ENCODE data around the gene ERBB4.

The ERBB4 gene

GRCh38 chr2:211405036-211405435, 1133.6 kb downstream of the ERBB4 start:
- no peak for DNase-seq (ENCODE audit: low spot score)
- H3K4me1 Mint-ChIP-seq (ENCODE audit: low read depth) = no peaks in the 10 kb centered on the region
- H3K36me3 Mint-ChIP-seq (ENCODE audit: low read depth) = no peaks in the 10 kb centered on the region
- no peaks in the 10 kb centered on the region for H3K27me3 Mint-ChIP-seq (ENCODE audit: low read depth)
- no peak overlapping the region for H3K27ac Mint-ChIP-seq
- H3K4me3 Mint-ChIP-seq = no peak overlapping the region
- no peaks in the 10 kb centered on the region for H3K9me3 Mint-ChIP-seq

DNA sequence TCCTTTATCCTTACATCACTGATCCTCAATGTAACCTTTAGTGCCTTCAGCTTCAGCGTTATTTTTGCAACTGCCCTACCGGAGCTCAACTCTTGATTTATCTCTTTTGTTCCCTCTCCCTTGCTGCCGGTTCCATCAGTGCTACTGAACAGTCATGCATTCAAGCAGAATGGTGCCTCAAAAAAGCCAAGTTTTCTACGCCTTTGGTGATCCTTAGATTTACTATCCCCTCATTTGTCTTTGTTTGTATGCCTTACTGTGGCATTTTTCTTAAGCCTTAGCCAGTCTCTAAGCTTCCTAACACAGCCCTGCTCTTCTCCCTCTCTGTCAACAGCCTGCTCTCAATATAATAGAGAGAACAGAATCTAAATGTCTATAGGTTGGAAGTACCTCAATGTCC, 1134.5 kb downstream of the ERBB4 start:
- Mint-ChIP-seq H3K27ac (no peak overlapping the region), H3K4me1 (ENCODE audit: low read depth) (no peaks in the 10 kb centered on the region), H3K4me3 (no peak overlapping the region), H3K36me3 (ENCODE audit: low read depth) (no peaks in the 10 kb centered on the region), H3K9me3 (no peaks in the 10 kb centered on the region), H3K27me3 (ENCODE audit: low read depth) (no peaks in the 10 kb centered on the region)
- DNase-seq (ENCODE audit: low spot score) = no peak

DNA sequence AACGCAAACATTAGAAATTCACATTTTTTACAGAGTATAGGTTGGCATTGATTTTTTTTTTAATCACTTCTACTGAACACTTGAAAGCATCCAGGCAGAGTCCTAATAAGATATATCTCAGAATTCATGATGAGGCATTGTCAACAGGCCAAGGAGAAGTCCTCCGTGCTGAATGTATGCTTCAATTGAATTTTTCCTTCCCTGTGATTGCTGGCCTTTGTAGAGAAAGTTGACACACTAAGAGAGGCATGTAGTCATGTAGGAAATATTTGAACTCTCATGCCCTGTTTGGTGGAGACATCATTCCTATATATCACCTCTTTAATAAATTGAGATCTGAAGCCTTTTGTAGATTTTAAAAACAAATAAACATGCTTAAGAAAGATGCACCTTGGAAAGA, 1137.3 kb downstream of the ERBB4 start:
- H3K27me3 Mint-ChIP-seq (ENCODE audit: low read depth) = no peaks in the 10 kb centered on the region
- H3K27ac Mint-ChIP-seq = no peak overlapping the region
- no peak overlapping the region for H3K4me3 Mint-ChIP-seq
- no peaks in the 10 kb centered on the region for H3K4me1 Mint-ChIP-seq (ENCODE audit: low read depth)
- H3K9me3 Mint-ChIP-seq = no peaks in the 10 kb centered on the region
- no peaks in the 10 kb centered on the region for H3K36me3 Mint-ChIP-seq (ENCODE audit: low read depth)
- DNase-seq (ENCODE audit: low spot score) = no peak

GRCh38 chr2:211397764-211398163, 1140.8 kb downstream of the ERBB4 start:
- Mint-ChIP-seq H3K9me3 (no peaks in the 10 kb centered on the region), H3K27me3 (ENCODE audit: low read depth) (no peaks in the 10 kb centered on the region), H3K36me3 (ENCODE audit: low read depth) (no peaks in the 10 kb centered on the region), H3K4me3 (no peak overlapping the region), H3K4me1 (ENCODE audit: low read depth) (no peaks in the 10 kb centered on the region), H3K27ac (no peak overlapping the region)
- DNase-seq (ENCODE audit: low spot score) = no peak

GRCh38 chr2:211396815-211397214, 1141.8 kb downstream of the ERBB4 start:
- no peaks in the 10 kb centered on the region for H3K36me3 Mint-ChIP-seq (ENCODE audit: low read depth)
- no peaks in the 10 kb centered on the region for H3K4me1 Mint-ChIP-seq (ENCODE audit: low read depth)

DNA sequence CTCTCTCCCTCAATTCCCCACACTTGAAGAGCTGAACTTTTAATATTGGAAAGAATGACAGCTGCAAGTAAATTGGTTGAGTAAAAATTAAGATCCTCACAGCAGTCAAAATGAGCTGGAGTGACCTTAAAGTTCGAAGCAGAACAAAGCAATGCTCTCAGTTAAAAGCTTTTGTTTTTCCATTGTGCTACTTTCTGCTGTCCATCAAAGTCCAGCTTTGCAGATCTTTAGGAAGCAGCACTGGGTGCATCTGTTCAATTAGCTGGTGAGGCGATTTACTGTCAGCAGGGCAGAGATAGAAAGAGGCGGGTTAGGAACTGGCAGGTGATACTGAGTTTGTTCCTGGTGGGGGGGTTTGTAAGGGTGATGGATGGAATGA, 1147.4 kb downstream of the ERBB4 start:
- H3K4me3 Mint-ChIP-seq = no peak overlapping the region
- no peak overlapping the region for H3K27ac Mint-ChIP-seq
- no peak for DNase-seq (ENCODE audit: low spot score)
- no peaks in the 10 kb centered on the region for H3K36me3 Mint-ChIP-seq (ENCODE audit: low read depth)
- H3K4me1 Mint-ChIP-seq (ENCODE audit: low read depth) = no peaks in the 10 kb centered on the region
- H3K27me3 Mint-ChIP-seq (ENCODE audit: low read depth) = no peaks in the 10 kb centered on the region
- no peaks in the 10 kb centered on the region for H3K9me3 Mint-ChIP-seq

More at GRCh38 chr2:211396815-211397214, 1141.8 kb downstream of the ERBB4 start:
- no peaks in the 10 kb centered on the region for H3K27me3 Mint-ChIP-seq (ENCODE audit: low read depth)
- DNase-seq (ENCODE audit: low spot score) = no peak
- no peak overlapping the region for H3K27ac Mint-ChIP-seq
- no peak overlapping the region for H3K4me3 Mint-ChIP-seq
- no peaks in the 10 kb centered on the region for H3K9me3 Mint-ChIP-seq

GRCh38 chr2:211390536-211391188, 1147.9 kb downstream of the ERBB4 start:
- no peak for DNase-seq (ENCODE audit: low spot score)
- Mint-ChIP-seq H3K27ac (no peak overlapping the region), H3K36me3 (ENCODE audit: low read depth) (no peaks in the 10 kb centered on the region), H3K27me3 (ENCODE audit: low read depth) (no peaks in the 10 kb centered on the region), H3K4me3 (no peak overlapping the region), H3K9me3 (no peaks in the 10 kb centered on the region), H3K4me1 (ENCODE audit: low read depth) (no peaks in the 10 kb centered on the region)

DNA sequence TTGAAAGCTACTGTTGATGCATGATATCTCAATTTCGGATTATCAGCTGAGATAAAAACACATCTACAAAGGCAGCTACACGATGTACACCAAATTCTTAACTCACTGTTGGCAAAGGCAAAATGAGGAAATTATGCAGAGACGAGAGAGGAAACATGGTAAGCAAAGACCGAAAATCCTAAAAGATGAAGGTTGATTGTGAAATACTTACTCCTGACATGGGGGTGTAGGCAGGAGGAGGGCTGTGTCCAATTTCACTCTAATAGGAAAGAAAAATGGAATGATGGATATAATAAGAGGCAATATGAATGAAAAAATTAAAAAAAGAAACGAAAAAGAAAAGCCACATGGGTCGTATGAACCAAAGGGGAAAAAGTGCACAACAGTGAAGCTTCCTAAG, 1150.9 kb downstream of the ERBB4 start:
- no peaks in the 10 kb centered on the region for H3K4me1 Mint-ChIP-seq (ENCODE audit: low read depth)
- H3K9me3 Mint-ChIP-seq = no peaks in the 10 kb centered on the region
- no peak overlapping the region for H3K4me3 Mint-ChIP-seq
- H3K27ac Mint-ChIP-seq = no peak overlapping the region
- DNase-seq (ENCODE audit: low spot score) = no peak
- H3K36me3 Mint-ChIP-seq (ENCODE audit: low read depth) = no peaks in the 10 kb centered on the region
- H3K27me3 Mint-ChIP-seq (ENCODE audit: low read depth) = no peaks in the 10 kb centered on the region

GRCh38 chr2:211380041-211380440, 1158.6 kb downstream of the ERBB4 start:
- H3K4me3 Mint-ChIP-seq = no peak overlapping the region
- H3K27ac Mint-ChIP-seq = no peak overlapping the region
- H3K9me3 Mint-ChIP-seq = no peaks in the 10 kb centered on the region
- H3K36me3 Mint-ChIP-seq (ENCODE audit: low read depth) = no peaks in the 10 kb centered on the region
- H3K4me1 Mint-ChIP-seq (ENCODE audit: low read depth) = no peaks in the 10 kb centered on the region
- no peak for DNase-seq (ENCODE audit: low spot score)
- no peaks in the 10 kb centered on the region for H3K27me3 Mint-ChIP-seq (ENCODE audit: low read depth)

- Mint-ChIP-seq H3K9me3 (no peaks in the 10 kb centered on the region), H3K27ac (no peak overlapping the region), H3K27me3 (ENCODE audit: low read depth) (no peaks in the 10 kb centered on the region), H3K36me3 (ENCODE audit: low read depth) (no peaks in the 10 kb centered on the region), H3K4me1 (ENCODE audit: low read depth) (no peaks in the 10 kb centered on the region), H3K4me3 (no peak overlapping the region)
- DNase-seq (ENCODE audit: low spot score) = no peak
These were observed 1162.2 kb downstream of the ERBB4 start for GRCh38 chr2:211376410-211376809.

DNA sequence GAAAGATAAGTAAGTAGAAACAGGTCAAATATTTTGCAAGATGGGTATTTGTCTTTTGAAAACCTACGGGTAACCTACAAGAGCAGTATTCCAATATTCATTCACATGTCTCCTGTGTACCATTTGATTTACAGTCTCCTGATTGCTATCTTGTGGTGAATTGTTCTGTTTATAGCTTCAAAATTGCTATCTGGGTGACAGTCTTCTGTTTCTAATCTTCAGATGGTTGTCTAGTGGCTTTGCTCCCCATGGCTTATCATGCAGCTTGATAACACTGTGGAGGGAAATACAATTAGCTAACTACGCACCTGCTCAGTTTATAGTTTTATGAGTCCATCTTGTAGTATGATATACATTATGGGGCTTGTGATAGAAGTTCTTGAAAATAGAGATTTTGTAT, 1165.4 kb downstream of the ERBB4 start:
- no peaks in the 10 kb centered on the region for H3K4me1 Mint-ChIP-seq (ENCODE audit: low read depth)
- H3K27me3 Mint-ChIP-seq (ENCODE audit: low read depth) = no peaks in the 10 kb centered on the region
- no peak overlapping the region for H3K27ac Mint-ChIP-seq
- H3K9me3 Mint-ChIP-seq = no peaks in the 10 kb centered on the region
- DNase-seq (ENCODE audit: low spot score) = no peak
- no peaks in the 10 kb centered on the region for H3K36me3 Mint-ChIP-seq (ENCODE audit: low read depth)
- H3K4me3 Mint-ChIP-seq = no peak overlapping the region

DNA sequence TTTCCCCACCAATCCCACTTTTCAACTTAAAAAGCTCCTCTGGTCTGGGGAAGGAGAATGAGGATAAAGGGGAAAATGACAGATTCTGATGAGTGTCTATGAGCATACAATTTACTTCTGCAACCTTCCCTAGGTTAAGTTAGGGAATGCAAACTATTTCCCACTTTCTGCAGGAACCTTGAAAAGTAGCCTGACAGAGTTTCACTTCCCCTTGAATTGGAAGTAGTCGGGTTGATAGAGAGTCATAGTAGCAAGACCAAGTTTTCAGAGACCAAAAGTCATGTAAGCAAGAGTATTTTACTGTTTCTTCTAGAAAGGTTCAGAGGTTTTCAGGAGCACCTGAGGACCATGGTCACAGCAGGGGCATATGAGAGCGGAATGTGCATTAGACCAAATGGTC, 1167.1 kb downstream of the ERBB4 start:
- H3K4me1 Mint-ChIP-seq (ENCODE audit: low read depth) = no peaks in the 10 kb centered on the region
- no peaks in the 10 kb centered on the region for H3K9me3 Mint-ChIP-seq
- no peaks in the 10 kb centered on the region for H3K27me3 Mint-ChIP-seq (ENCODE audit: low read depth)
- H3K36me3 Mint-ChIP-seq (ENCODE audit: low read depth) = no peaks in the 10 kb centered on the region
- H3K27ac Mint-ChIP-seq = no peak overlapping the region
- DNase-seq (ENCODE audit: low spot score) = no peak
- H3K4me3 Mint-ChIP-seq = no peak overlapping the region

DNA sequence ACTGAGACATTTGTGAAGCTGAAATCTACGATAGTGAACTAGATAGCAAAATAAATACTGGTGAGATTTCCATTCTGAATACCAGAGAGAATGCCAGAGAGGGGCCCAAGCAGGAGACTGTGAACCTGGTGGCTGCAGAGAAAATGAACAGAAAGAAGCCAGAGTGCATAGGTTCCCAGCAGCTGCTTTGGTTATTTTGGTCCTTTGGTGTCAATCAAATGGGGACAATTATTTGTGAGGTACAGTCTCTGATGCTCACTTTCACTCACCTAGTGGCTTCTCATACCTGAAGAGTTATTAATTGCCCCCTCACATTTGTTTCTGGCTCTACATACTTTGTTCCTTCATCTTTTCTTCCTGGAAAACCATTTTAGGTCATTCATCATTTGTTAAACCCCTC, 1170.1 kb downstream of the ERBB4 start:
- no peak for DNase-seq (ENCODE audit: low spot score)
- no peak overlapping the region for H3K4me3 Mint-ChIP-seq
- no peaks in the 10 kb centered on the region for H3K4me1 Mint-ChIP-seq (ENCODE audit: low read depth)
- H3K9me3 Mint-ChIP-seq = no peaks in the 10 kb centered on the region
- no peaks in the 10 kb centered on the region for H3K27me3 Mint-ChIP-seq (ENCODE audit: low read depth)
- no peaks in the 10 kb centered on the region for H3K36me3 Mint-ChIP-seq (ENCODE audit: low read depth)
- H3K27ac Mint-ChIP-seq = no peak overlapping the region

DNA sequence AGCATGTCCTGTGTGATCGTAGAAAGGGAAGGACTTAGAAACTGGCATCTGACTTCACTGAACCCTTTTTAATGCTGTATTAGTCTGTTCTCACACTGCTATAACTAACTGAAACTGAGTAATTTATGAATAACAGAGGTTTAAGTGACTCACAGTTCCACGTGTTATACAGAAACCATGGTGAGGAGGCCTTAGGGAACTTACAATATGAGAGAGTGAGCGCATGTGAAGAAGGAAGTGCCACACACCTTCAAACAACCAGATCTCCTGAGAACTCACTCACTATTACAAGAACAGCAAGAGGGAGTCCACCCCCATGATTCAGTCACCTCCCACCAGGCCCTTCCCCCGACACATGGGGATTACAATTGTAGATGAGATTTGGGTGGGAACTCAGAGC, 1170.9 kb downstream of the ERBB4 start:
- no peaks in the 10 kb centered on the region for H3K36me3 Mint-ChIP-seq (ENCODE audit: low read depth)
- no peaks in the 10 kb centered on the region for H3K27me3 Mint-ChIP-seq (ENCODE audit: low read depth)
- no peak overlapping the region for H3K4me3 Mint-ChIP-seq
- no peaks in the 10 kb centered on the region for H3K4me1 Mint-ChIP-seq (ENCODE audit: low read depth)
- no peak for DNase-seq (ENCODE audit: low spot score)
- H3K27ac Mint-ChIP-seq = no peak overlapping the region
- H3K9me3 Mint-ChIP-seq = no peaks in the 10 kb centered on the region

DNA sequence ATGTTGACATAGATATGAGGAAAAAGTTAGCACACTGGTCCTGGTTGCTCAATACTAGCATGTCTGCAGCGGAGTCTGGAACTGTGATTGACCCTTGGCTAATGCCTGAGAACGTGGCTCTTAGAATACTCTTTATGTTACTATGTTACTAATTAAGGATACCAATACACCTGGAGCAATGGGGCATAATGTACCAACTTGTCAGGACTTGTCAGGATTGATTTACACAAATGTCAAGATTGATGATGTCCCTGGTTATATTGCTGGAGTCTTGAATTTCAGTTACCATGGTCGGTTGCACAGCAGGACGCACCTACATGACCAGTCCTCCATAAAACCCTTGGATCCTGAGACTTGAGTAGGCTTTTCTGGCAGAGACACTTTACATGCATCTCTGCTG, 1171.3 kb downstream of the ERBB4 start:
- Mint-ChIP-seq H3K9me3 (no peaks in the 10 kb centered on the region), H3K4me1 (ENCODE audit: low read depth) (no peaks in the 10 kb centered on the region), H3K36me3 (ENCODE audit: low read depth) (no peaks in the 10 kb centered on the region), H3K27ac (no peak overlapping the region), H3K27me3 (ENCODE audit: low read depth) (no peaks in the 10 kb centered on the region), H3K4me3 (no peak overlapping the region)
- no peak for DNase-seq (ENCODE audit: low spot score)
